Erythroblast (primary cell): ENCODE measurements around the gene PCED1B.

Source experiments
- DNase-seq, 2 experiments: peaks; one replicate each; lab custom pipeline; 2025; lab: John Stamatoyannopoulos, UW
- GATA1 ChIP-seq: IDR thresholded peaks from 2 replicates; pipeline ENCODE4 v1.6.1; 2011; ENCODE audit warnings: low read depth, mild to moderate bottlenecking, control low read depth, low read length, moderate library complexity
- POLR2A ChIP-seq: IDR thresholded peaks from 2 replicates; pipeline ENCODE4 v1.6.1; 2011; ENCODE audit warnings: mild to moderate bottlenecking, low read length

The PCED1B gene

DNA sequence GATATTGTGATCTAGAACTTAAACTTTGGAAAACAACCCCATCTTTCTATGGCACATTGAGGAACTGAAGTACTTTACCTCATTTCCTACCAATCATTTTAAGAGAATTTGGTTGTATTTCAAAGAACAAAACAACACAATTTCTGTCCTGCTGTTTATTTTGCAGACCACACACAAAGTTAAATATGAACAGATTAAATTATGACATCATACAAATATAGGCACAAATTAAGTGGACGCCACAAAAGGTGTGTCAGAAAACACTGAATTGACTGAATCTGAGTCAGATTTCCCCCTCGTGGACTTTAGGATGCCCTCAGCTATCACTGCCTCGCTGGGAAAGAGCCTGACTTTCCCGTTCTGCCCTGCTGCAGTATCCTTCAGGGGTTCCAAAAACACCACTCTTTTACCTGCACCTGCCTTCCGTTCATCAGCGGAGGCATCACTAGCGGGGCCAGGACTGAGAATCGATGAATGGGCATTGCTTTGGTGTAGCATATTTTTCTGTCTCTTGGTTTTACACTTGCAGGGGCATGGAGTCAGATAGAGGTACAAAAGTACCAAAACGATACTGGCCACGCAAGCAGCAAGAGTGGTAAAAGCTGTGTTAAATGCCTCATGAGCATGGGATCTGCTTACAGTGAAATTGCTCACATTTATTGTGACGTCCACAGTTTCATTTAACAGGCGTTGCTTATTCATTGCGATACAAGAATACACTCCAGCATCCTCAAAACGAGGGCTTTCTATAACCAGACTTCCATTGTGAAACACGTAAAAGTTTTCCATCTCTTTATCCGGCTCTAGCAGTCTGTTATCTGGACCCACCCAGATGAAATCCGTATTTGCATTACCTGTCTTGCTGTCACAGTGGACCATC is 2.0 kb upstream of the PCED1B start:
- DNase-seq: no peak
- TF ChIP-seq GATA1 (no peak), POLR2A (no peak)

DNA sequence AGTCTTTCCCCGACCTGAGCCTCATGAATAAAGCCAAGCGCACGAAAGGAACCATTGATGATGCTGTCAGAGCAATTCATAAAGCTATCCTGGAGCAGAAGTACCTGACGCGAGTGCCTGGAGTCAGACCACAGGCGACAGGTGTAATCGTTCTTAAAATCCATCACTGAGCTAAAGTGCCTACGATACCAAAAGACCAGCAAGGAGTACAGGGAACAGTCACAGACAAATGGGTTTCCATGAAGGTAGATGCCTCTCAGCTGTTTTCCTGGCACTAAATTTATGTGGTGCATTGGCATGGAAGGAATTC is 1.4 kb upstream of the PCED1B start:
- no peak for TF ChIP-seq GATA1
- TF ChIP-seq POLR2A: no peak
- DNase-seq: no peak

DNA sequence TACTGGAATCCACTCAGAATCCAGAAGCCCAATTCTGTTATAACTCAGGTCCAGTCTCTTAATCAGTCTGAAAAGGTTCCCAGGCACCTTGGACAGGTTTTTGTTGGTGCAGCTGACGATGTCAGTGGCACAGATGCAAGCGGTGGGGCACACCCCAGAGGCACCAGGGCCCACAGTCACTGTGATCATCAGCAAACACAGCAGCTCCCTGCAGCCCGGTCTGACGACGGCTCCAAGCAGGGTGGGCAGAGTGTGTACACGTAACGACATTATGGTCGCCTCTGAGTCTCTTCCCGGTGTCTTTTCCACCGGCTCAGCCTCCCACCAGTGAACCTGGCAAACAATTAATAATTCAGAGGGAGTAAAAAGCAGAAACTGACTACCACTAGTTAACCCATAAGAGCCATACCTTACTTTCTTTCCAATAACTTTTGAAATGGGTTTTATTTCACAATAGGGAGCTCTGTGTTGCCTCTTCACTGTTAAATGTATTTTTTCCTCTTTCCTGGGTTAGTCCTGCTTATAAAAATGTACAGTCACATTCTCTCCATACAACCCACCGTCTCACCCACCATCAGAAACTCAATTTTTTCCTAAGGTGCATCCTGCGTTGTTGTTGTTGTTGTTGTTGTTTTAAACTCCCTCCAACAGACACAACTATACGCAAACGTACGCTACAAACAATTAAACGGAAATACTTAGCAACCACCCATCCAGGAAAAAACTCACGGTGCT is 521 bp upstream of the PCED1B start:
- DNase-seq: peak; percentile 59 to 72

DNA sequence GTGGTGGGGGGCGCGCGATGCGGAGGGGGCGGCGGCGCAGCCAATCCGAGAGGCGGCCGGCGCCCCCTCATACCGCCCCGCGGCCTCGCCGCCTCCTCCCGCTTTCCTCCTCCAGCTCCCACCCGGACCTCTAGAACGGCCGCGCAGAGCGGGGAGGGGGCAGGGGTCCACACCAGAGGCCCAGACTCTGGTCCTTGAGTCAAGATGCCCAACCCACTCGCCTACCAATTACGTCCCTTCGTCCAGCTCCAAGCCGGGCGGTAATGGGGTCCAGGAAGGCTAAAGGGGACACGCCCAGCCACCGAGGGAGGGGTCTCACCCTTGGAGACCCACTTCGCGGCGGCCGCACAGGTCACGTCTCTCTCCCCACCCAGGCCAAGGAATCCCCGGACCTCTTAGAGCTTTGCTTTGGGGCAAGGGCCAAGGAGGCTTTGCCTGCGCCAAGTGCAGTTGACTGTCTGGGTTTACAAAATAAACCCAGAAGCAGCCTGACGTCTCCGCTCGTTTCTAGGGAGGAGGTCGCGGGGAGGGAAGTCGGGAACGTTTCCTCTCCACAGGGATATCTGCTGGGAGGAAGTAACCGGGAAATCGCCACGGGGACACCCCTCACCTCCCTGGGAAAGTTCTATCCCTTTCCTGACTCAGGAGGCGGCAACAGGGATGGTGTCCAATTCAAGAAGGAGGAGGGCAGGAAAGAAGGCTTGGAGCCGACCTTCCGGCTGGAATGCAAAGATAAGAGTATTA is 732 bp downstream of the PCED1B start:
- peak; percentile 56 to 62 for DNase-seq
- TF ChIP-seq GATA1 (no peak), POLR2A (no peak)

More for the DNA sequence above, 521 bp upstream of the PCED1B start:
- TF ChIP-seq POLR2A: peak; percentile 60
- no peak for TF ChIP-seq GATA1

DNA sequence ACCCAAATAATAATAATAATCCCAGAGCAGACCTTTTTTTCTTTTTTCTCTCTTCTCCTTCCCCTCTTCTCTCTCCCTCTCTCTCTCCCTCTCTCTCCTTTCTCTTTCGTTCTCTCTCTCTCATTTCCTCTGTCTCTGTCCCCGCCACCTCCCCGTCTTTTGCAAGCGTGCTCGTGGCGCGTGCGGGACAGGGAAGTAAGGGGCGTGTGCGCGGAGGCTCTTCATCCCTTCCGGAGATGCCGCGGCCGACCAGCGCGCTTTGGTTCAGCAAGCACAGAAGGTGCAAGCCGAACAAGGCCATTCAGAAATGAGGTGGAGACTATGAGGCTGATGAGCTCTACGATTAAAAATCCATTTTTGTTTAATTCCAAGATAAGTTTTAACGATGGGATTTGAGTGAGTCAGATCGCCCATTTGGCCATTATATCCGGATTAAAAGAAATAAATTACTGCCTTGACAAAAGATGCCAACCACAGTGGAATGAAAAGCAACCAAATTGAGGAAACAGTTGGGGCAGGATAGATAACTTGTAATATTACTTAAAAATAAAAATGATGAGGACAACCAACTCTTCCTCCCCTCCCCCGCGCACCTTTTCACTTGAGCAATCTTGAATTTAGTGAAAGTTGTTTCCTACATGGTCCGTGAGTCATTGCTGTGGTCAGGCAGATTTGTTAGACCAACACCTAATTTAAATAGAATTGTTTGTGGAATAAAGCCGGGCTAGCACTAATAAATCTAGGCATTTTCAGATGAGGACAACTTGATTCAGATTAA is 1.5 kb downstream of the PCED1B start:
- TF ChIP-seq POLR2A (peak; percentile 46), GATA1 (no peak)

DNA sequence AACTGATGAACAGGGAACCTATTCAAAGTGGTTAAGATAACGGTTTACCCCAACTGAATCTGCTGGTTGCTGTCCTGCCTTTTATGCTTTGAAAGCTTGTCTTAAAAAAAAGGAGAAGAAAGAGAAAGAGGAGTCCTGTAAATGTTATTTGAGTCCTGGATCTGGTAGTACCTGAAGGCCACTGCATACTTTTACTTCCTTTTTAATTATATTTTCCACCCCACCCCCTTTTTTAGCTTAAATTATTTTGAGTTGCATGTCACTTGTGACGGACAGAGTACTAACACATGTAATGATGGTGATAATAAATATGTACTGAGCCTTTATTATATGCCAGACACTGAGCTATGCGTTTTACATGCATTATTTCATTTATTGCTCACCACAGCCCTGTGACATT is 2.9 kb downstream of the PCED1B start:
- DNase-seq: no peak
- no peak for TF ChIP-seq POLR2A
- TF ChIP-seq GATA1: no peak

More for the DNA sequence above, 1.5 kb downstream of the PCED1B start:
- DNase-seq: peak; percentile 70 to 74

DNA sequence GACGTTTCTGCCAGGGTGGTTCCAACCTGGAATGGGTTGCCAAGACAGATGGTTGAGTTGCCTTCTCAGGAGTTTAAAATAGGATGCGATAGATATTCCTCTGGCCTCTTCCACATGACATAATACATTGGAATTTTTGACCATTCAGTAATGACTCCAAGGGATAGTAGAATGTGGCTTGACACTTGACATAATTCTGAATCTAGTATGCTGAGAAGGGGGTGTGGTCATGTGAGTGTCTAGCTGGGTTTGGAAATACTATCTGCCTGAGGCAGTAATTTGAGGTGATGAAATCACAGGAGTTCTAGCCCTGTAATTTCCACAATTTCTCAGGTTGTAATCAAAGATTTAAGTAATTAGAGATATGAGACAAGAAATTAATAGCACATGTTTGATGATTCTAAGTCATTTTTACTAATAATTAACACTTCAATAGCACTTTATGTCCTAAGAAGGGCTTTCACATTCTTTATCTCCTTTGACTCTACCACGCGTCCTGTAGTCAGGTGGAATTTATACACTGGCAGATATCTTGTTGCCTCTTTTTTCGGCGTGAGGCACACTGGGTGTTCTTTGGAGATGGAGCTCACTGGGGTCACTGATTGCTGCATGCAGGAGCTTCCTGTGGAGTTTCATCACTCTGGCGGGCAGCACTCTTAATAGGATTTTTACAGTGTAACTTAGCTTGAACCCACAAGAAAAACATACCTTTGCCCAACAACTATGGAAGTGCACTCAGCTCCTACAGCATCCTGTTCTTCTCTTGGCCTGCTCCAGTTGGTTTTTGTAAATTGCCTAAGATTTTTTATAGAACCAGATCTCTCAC is 3.6 kb downstream of the PCED1B start:
- DNase-seq: peak; percentile 28 to 43
- no peak for TF ChIP-seq GATA1
- TF ChIP-seq POLR2A: no peak

DNA sequence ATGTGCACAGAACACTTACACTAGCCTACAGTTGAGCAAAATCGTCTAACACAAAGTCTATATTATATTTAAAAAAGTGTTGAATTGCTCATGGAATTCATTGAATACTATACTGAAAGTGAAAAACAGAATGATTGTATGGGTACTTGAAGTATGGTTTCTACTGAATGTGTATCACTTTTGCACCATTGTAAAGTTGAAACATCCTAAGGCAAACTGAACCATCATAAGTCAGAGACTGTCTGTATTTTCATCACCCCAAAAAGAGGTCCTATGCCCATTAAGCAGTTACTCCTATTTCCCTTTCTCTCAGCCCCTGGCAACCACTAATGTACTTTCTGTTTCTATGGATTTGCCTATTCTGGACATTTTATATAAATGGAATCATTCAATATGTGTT is 4.8 kb downstream of the PCED1B start:
- no peak for DNase-seq
- TF ChIP-seq GATA1 (no peak), POLR2A (no peak)

DNA sequence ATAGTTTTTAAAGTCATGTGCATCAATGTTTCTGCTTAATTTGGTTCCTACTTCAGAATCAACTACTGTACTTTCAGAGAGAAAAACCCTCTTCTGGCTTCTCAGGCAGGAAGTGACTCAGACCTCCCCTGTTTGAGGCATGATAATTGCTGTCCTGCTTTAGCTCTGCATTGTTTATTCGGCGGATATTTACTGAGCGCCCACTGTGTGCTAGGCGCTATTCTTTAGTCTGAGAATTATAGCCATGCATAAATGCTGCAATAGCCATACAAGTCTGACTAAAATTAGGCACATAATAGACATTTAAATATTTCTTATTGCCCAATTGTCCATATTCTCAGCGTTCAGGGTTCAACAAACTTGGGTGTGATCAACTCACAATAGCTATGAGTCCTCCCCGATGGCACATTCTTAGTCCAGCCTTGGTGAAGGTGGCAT is 6.4 kb downstream of the PCED1B start:
- peak; percentile 10 to 12 for DNase-seq
- TF ChIP-seq POLR2A: no peak
- no peak for TF ChIP-seq GATA1

DNA sequence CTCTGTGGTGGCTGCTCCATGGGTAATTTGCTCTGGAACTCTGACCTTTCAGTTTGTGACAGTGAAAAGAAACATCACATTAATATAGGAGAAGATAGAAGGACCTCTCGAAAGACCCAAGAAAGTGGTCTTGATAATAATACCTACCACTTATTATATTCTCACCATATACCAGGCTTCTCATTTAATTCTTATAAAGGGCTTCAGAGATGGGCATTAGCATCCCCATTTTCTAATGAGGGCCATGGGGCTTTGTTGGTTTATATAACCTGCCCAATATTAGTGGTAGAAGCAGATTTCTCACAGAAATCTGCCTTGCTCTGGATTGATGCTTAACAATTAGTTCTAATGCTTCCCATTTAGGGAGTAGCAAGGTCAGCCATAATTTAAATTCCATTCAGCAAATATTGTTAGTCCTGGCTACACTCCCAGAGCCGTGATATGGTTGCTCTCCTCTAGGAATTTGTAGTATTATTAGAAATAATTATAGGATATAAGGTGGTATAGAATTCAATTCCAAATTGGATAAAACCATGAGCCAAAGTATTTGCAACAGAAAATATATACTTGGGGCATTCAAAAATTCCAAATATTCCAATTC is 7.8 kb downstream of the PCED1B start:
- no peak for DNase-seq

DNA sequence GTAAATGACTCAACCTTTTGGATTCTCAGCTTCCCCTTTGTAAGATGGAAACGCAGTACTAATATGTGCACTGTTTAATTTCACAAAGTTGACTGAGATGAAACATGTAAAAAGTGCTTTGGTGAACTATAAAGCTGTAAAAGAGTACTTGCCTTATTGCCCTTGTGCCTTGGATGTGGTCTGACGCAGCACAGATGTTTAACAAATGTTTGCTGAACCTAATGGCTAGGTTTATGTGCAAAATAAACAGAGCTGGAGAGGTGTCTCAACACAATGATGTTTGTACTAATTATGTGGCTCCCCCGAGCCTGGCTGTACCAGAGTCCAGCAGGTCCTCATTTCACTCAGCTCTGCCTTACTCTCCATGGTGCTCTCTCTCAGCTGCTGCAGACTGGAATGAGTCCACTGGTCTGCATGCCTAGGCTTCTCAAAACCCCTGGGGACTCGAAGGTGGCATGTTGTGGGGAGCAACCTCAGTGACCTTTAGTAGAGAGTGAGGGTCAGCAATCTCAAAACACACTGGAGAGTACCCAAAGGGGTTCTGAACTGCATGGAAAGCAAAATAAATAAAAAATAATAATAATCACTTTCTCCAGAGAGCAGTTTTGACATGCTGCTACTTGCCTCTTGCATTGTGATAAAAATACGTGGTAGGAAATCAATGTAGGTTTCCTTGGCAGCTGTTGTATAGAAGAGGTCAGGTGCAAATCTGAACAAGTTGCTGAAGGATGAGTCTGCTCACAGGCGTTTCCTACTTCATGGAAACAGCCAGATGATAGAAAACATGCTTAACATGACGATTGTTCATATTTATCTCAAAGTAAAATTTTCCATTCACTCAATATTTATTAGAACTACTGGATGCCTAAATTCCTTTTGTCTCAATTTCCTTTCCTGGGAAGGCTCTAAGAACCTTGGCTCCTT is 8.9 kb downstream of the PCED1B start:
- no peak for TF ChIP-seq GATA1
- peak; percentile 13 for TF ChIP-seq POLR2A
- no peak for DNase-seq

More for the DNA sequence above, 7.8 kb downstream of the PCED1B start:
- TF ChIP-seq POLR2A: no peak

DNA sequence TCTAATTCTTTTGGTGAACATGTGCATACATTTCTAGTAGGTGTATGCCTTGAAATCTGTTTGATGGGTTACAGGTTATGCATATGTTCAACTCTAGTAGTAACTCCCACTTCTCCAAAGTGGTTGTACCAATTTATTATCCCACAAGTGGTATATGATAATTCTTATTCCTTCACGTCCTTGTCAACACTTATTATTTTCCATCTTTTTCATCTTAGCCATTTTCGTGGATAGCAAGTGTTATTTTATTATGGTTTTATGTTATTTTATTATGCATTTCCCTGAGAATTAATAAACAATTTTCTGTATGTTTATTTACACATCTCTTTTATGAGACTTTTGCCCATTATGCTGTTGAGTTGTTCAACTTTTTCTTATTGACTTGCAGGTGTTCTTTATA is 11.6 kb downstream of the PCED1B start:
- no peak for TF ChIP-seq GATA1
- TF ChIP-seq POLR2A: no peak
- DNase-seq: no peak
